Hematopoietic multipotent progenitor cell treated with erythropoietin and hydrocortisone succinate and interleukin-3 and kit ligand, for 6 days (in vitro differentiated cells): ENCODE data around the gene PSME3IP1.

Source experiments
- DNase-seq: peaks from one replicate; pipeline ENCODE4 v3.0.0-alpha.2; 2015

Gene PSME3IP1

GRCh38 chr16:57166951-57167350, 18.9 kb downstream of the PSME3IP1 start:
- no peak for DNase-seq

- no peak for DNase-seq
These were observed 19.4 kb downstream of the PSME3IP1 start for GRCh38 chr16:57166451-57166850.

- DNase-seq = peak; percentile 86
These were observed 19.9 kb downstream of the PSME3IP1 start for GRCh38 chr16:57165938-57166337.

GRCh38 chr16:57165483-57165882, 20.4 kb downstream of the PSME3IP1 start:
- DNase-seq = no peak

- DNase-seq = no peak
These were observed 22.0 kb downstream of the PSME3IP1 start for GRCh38 chr16:57163842-57164241.

GRCh38 chr16:57159447-57159846, 26.4 kb downstream of the PSME3IP1 start:
- DNase-seq = no peak

GRCh38 chr16:57157533-57157932, 28.3 kb downstream of the PSME3IP1 start:
- DNase-seq = no peak

GRCh38 chr16:57156351-57156703, 29.5 kb downstream of the PSME3IP1 start:
- DNase-seq = no peak

GRCh38 chr16:57155702-57156350, 30.0 kb downstream of the PSME3IP1 start:
- no peak for DNase-seq

- DNase-seq = no peak
These were observed 32.0 kb downstream of the PSME3IP1 start for GRCh38 chr16:57153841-57154240.

- no peak for DNase-seq
These were observed 33.4 kb downstream of the PSME3IP1 start for GRCh38 chr16:57152096-57153093.

GRCh38 chr16:57151369-57151768, 34.5 kb downstream of the PSME3IP1 start:
- no peak for DNase-seq

GRCh38 chr16:57150682-57151330, 35.0 kb downstream of the PSME3IP1 start:
- DNase-seq = no peak

- DNase-seq = no peak
These were observed 36.4 kb downstream of the PSME3IP1 start for GRCh38 chr16:57149391-57149790.

GRCh38 chr16:57148481-57148880, 37.4 kb downstream of the PSME3IP1 start:
- no peak for DNase-seq

- peak; percentile 27 for DNase-seq
These were observed 38.2 kb downstream of the PSME3IP1 start for GRCh38 chr16:57147381-57148221.

GRCh38 chr16:57146735-57147134, 39.1 kb downstream of the PSME3IP1 start:
- DNase-seq = peak; percentile 34

- no peak for DNase-seq
These were observed 39.7 kb downstream of the PSME3IP1 start for GRCh38 chr16:57146040-57146647.

GRCh38 chr16:57145046-57146021, 40.5 kb downstream of the PSME3IP1 start:
- DNase-seq = no peak

GRCh38 chr16:57144027-57144426, 41.8 kb downstream of the PSME3IP1 start:
- no peak for DNase-seq
